A673 (cell line): ENCODE results near the gene CDKAL1.

ENCODE experiments used
- CTCF ChIP-seq: fragments of 300-800, 200-600 bp; sonication (generic); conservative IDR thresholded peaks from 2 replicates; pipeline ENCODE4 v1.5.1; 2017; ENCODE audit warnings: low read depth, mild to moderate bottlenecking, antibody characterized with exemption, low read length, moderate library complexity, mixed read lengths
- EZH2 ChIP-seq: fragments of 200-600 bp; sonication (generic); IDR thresholded peaks from 2 replicates; pipeline ENCODE4 v1.6.1; 2017; ENCODE audit warnings: borderline replicate concordance, low read depth, mild to moderate bottlenecking, mixed read lengths, antibody characterized with exemption, low read length; ENCODE audit not compliant: poor library complexity, severe bottlenecking

DNA sequence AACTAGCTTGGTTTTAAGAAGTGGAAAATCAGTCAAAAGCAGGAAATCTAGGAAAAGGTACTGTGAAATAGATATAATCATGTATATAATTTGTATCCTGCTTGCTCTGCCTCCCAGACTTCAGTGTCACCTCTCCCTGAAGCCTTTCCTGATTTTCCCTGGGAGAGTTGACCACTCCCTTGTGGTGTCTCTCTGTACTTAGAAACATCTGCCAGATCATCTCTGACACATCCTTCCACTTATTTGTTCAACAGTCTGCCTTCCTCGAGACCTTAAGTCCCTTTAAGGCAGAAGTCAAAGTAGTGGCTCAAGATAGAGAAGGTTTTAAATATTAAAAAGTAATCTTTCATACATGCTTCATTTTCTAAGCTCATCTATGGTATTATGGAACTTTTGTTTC is 236.5 kb downstream of the CDKAL1 start:
- TF ChIP-seq CTCF (no peak), EZH2 (no peak)
